HG02852 (cell line): Measurements from ENCODE around the gene CLCN1.

Experiments
- ATAC-seq: cut with Tn5 transposase; IDR thresholded peaks from one replicate; pipeline ENCODE4 v1.9.1; 2021; ENCODE audit warnings: mild to moderate bottlenecking, moderate library complexity; ENCODE audit not compliant: unreplicated experiment

The CLCN1 gene

GRCh38 chr7:143292876-143293275 is 23.0 kb upstream of the CLCN1 start:
- ATAC-seq: no peak

- ATAC-seq: no peak
Measured at GRCh38 chr7:143295870-143296269, 20.0 kb upstream of the CLCN1 start.

GRCh38 chr7:143296686-143297085 is 19.2 kb upstream of the CLCN1 start:
- ATAC-seq: no peak

GRCh38 chr7:143299346-143299745 is 16.6 kb upstream of the CLCN1 start:
- no peak for ATAC-seq

DNA sequence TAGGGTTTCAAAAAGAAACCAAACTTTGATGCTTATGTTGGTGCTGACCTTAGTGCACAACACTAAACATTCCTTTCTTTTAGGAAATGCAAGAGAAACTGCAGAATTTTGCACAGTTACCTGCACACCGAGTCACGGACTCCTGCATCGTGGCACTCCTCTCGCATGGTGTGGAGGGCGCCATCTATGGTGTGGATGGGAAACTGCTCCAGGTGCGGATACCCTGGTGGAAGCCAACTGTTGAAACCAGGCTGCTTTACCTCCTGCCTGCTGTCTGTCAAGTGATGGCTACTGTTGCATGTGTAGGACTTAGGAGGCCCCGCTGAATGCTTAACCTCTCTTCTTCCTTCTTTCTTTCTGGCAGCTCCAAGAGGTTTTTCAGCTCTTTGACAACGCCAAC is 16.1 kb upstream of the CLCN1 start:
- ATAC-seq: no peak

GRCh38 chr7:143300959-143301935 is 14.7 kb upstream of the CLCN1 start:
- no peak for ATAC-seq

DNA sequence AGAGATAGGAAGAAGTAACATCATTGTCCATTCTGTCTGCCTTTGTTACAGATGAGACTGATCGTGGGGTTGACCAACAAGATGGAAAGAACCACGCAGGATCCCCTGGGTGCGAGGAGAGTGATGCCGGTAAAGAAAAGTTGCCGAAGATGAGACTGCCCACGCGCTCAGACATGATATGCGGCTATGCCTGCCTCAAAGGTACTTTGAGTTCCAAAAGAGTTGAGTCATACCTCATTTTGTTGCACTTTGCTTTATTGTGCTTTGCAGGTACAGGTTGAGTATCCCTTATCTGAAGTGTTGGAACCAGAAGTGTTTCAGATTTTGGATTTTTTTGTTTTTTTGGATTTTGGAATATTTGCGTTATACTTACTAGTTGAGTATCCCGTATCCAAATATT is 12.2 kb upstream of the CLCN1 start:
- no peak for ATAC-seq

- no peak for ATAC-seq
Measured at GRCh38 chr7:143304938-143305337, 11.0 kb upstream of the CLCN1 start.

DNA sequence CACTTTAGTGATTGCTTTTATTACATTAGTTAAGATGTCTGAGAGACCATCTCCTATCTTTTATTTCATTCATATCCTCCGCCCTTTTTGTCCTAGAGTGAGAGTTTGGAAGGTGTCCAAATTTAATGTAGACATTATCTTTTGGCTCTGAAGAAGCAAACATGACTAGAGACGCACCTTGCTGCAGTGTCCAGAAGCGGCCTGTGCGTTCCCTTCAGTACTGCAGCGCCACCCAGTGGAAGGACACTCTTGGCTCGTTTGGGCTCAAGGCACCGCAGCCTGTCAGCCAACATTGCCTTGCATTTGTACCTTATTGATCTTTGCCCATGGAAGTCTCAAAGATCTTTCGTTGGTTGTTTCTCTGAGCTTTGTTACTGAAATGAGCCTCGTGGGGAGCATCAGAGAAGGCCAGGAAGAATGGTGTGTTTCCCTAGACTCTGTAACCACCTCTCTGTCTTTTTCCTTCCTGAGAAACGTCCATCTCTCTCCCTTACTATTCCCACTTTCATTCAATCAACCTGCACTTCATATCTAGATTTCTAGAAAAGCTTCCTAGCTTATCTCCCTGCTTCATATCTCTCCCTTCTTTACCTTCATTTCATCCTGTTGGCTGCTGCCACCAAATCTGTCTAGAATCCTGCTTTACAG is 10.4 kb upstream of the CLCN1 start:
- ATAC-seq: no peak

DNA sequence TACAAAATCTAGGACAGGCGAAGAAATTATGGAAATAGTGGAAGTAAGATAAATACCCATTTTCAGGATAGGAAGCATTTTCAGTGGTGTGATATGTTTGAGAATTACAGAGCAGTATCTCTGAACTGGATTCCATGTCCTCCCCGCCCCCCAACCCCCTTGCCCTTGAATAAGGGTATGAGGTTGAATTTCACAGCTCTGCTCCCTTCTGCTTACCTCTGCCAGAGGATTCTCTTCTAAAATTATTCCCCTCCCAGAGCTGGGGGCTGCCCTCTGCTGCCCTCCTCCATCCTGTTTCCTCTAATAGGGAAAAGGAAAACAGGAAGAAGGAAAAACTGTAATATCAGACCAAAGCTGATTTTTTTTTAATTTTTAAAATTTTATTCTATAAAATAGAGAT is 7.3 kb upstream of the CLCN1 start:
- ATAC-seq: no peak

- ATAC-seq: no peak
Measured at GRCh38 chr7:143314127-143314526, 1.8 kb upstream of the CLCN1 start.

DNA sequence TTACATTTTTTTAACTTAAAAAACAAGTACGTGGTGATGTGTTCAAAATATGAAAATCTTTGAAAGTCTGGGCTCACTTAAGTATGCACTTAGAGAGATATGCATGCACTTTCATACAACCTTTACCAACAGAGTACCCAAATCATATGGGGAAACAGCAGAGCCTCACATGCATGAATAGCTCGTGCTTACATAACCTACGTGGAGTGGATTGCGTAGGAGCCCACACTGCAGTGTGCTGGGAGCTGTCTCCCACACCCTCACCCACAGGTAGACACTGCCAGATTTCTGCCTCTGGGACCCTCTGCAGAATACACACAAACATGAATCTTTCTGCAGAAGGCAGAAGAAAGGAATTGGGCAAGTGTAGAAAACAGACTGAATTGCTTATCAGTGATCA is 581 bp downstream of the CLCN1 start:
- ATAC-seq: no peak

DNA sequence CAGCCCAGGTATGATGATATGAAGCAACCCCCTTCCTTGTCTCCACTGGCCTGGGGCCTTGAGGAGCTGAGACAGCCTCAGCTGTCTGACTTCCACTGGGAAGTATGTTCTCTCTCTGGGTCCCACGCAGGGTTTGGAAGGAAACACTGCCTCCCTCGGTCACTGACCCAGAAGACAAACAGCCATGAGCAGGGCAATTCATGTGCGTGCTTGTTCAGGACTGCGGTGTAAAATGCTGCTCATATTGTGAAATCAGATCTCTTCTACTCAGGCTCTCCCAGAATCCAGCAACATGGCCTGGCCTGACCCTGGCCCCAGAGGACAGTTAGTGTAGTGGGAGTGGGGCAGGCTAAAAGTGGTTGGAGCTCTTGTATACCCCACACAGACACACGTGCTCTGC is 2.8 kb downstream of the CLCN1 start:
- no peak for ATAC-seq

GRCh38 chr7:143320620-143321019 is 4.7 kb downstream of the CLCN1 start:
- no peak for ATAC-seq

DNA sequence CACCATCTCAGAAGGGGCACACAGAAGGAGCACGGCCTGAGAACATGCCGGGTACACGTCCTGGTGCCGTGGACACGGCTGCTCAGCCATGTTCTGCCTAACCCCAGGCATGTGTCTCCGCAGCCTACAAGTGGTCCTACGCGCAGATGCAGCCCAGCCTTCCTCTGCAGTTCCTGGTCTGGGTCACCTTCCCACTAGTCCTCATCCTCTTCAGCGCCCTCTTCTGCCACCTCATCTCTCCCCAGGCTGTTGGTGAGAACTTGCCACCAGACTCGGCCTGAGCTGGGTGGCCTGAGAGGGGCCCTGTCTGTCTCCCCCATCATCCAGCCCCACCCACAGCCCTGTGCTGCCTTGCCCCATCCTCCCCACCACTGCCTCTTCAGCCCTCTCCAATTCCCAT is 5.3 kb downstream of the CLCN1 start:
- no peak for ATAC-seq

DNA sequence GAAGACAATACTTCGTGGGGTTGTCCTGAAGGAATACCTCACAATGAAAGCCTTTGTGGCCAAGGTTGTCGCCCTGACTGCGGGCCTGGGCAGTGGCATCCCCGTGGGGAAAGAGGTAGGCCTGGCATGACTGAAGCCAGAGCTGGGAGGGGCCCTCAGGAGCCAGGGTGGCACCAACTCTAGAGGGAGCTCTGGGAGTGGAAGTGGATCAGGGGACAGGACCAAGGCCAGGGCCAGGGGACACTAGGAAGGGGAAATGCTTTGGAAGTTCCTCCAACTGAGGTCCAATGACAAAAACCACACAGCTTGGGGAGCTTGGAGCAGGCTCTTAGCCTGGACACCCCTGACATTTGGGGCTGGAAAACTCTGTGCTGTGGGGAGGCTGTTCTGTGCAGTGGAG is 5.8 kb downstream of the CLCN1 start:
- ATAC-seq: no peak

GRCh38 chr7:143322760-143323633 is 7.1 kb downstream of the CLCN1 start:
- no peak for ATAC-seq

GRCh38 chr7:143323653-143324052 is 7.7 kb downstream of the CLCN1 start:
- ATAC-seq: no peak

- no peak for ATAC-seq
Measured at GRCh38 chr7:143325240-143325639, 9.3 kb downstream of the CLCN1 start.

GRCh38 chr7:143327903-143328302 is 12.0 kb downstream of the CLCN1 start:
- peak; percentile 61 for ATAC-seq

DNA sequence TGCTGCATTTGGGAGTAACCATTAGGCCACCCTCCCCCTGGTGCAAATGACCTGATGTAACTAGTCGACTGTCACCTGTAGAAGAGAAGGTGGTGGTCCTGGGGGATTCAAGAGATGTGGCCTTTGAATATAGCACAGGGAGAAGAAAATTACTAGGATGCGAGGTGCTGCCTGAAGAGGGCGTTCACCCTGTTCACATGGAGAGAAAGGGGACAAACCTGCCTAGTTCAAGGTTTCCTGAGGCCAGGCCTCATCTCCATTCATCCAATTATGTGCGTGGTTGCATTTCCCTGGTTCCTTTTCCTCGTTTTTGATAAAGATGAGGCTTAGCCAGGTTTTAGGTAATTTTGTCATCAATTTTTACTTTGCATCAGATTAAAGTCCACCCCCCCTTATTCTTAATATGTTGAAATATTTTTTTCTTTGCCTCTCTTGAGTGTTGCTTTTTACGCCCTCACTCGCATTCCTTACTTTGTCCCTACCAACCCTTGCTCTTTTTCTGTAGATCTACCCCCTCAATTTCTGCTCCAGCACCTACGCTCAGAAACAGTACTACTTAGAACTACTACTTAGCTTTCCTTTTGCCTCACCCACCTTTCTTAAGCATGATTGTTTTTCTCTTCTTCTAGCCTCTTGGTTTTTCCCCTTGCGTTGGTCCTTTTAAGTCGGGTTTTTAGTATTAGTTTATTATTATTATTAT is 13.7 kb downstream of the CLCN1 start:
- no peak for ATAC-seq
